ENCODE results near the gene TSC2. TPM values are rescaled to one million over a fixed set of nuclear protein-coding genes. Genes with fewer than 3 reads are reported as not detected.

Gene TSC2
- 130 and 139 TPM in 2 replicates for total RNA-seq

DNA sequence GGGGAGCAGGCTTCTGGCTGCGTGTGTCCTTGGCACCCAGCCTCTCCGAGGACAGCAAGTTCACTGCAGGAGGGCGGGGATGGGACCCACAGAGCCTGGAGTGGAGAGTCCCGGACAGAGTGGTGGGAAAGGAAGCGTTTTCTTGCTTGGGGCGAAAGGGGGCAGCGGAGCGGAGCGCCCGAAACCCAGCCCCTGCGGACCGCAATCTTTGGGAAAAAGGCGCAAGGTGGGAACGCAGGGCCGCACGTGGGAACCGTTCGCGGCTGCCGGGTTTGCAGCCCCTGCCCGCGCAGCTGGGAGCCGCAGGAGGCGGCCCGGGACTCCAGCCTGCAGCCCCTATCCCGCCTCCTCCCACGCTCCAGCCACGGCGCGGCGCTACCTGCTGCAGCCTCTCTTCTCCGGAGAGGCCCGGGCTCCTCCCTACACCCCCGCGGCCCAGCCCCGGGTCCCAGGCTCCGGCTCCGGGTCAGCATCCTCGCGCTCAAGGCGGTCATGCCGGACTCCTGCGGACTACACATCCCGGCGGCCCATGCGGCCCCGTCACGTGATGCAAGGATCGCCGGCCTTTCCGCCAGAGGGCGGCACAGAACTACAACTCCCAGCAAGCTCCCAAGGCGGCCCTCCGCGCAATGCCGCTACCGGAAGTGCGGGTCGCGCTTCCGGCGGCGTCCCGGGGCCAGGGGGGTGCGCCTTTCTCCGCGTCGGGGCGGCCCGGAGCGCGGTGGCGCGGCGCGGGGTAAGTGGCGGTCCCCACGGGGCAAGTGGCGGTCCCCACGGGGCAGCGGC, at the start of gene TSC2, which contains the start of gene NTHL1:
Gene TSC2 (plus strand): TSS at position 656 of the 786 bp plus-strand sequence. CDS start 631 bp downstream, outside the sequence.
Gene NTHL1 (minus strand): TSS at position 505 of the 786 bp plus-strand sequence. CDS start 11 bp downstream, at position 494.
- Mint-ChIP-seq H3K9me3 (no peaks in the 10 kb centered on the region), H3K27ac (peak within 1 kb of the TSS; percentile 66), H3K4me3 (peak within 1 kb of the TSS; percentile 89), H3K4me1 (peaks cover 24% of the 10 kb centered on the region), H3K27me3 (no peaks in the 10 kb centered on the region), H3K36me3 (ENCODE audit: low read depth) (peaks cover 21% of the 10 kb centered on the region)
- ATAC-seq (ENCODE audit: low read depth) (peak; percentile 95), DNase-seq (peak; percentile 93)
- no peak for TF ChIP-seq CTCF (IDR thresholded peaks at IDR 0.05)
- ChIA-PET POLR2A (interaction anchor here (0.6 to 1.9 kb wide), 14 partner anchors 10 to 485 kb away, joined by 3 to 30 read pairs (median 4); partner anchors contain the start of genes MLST8, NHERF2, RPS2 and TRAF7), CTCF (interaction anchor here (0.7 to 1.2 kb wide), 2 partner anchors 44 to 92 kb away, joined by 4 to 5 read pairs; no protein-coding TSS in a partner anchor)
- intact Hi-C loops (cut with micrococcal nuclease), result loop anchor here (1.0 to 5.0 kb wide), 5 partner anchors 24 to 158 kb away; partner anchors contain the start of genes MLST8, NDUFB10 and ZNF598

DNA sequence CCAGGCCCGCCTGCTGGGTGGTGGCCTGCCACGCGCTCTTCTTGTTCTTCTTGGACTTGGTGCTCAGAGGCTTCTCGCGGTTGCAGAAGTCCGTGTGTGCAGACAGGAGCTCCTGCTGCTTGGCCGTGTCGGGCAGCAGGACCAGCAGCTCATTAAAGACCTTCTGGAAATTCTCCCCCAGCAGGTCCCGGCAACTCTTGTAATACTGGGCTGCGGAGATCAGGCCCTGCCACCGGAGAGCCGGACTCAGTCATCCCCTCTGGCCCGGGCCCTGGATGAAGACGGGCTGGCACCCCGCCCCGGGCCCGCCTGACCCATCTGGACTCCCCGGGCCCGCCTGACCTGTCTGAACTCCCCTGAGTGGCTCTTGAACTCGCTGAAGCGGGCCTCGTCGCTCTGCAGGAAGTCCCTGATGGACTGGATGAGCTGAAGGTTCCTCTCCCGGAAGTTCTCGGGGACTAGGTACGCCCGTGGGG, 49.4 kb upstream of the TSC2 start:
- H3K36me3 Mint-ChIP-seq (ENCODE audit: low read depth), result peaks cover 47% of the 10 kb centered on the region
- ATAC-seq (ENCODE audit: low read depth), result no peak
- no peaks in the 10 kb centered on the region for H3K27me3 Mint-ChIP-seq
- intact Hi-C loops (cut with micrococcal nuclease), result no loop called here
- H3K9me3 Mint-ChIP-seq, result no peaks in the 10 kb centered on the region
- no peak for TF ChIP-seq CTCF (IDR thresholded peaks at IDR 0.05)
- ChIA-PET POLR2A (no interaction called here), CTCF (no interaction called here)
- H3K4me1 Mint-ChIP-seq, result peaks cover 8% of the 10 kb centered on the region
- DNase-seq, result no peak
- H3K4me3 Mint-ChIP-seq, result no peak overlapping the region
- no peak overlapping the region for H3K27ac Mint-ChIP-seq

GRCh38 chr16:1998852-1999801, 48.7 kb upstream of the TSC2 start:
- POLR2A ChIA-PET, result no interaction called here

GRCh38 chr16:1999866-2000514, 47.8 kb upstream of the TSC2 start:
- Mint-ChIP-seq H3K9me3 (no peaks in the 10 kb centered on the region), H3K4me3 (no peak overlapping the region), H3K27ac (no peak overlapping the region), H3K4me1 (peaks cover 6% of the 10 kb centered on the region), H3K36me3 (ENCODE audit: low read depth) (peaks cover 49% of the 10 kb centered on the region), H3K27me3 (no peaks in the 10 kb centered on the region)
- DNase-seq (no peak), ATAC-seq (ENCODE audit: low read depth) (no peak)
- TF ChIP-seq CTCF (IDR thresholded peaks at IDR 0.05), result no peak
- ChIA-PET CTCF (interaction anchor here (1.0 kb wide), 1 partner anchor 139 kb away, joined by 5 read pairs; no protein-coding TSS in a partner anchor), POLR2A (interaction anchor here (1.2 kb wide), 1 partner anchor 8 kb away, joined by 3 read pairs; no protein-coding TSS in a partner anchor)
- intact Hi-C loops (cut with micrococcal nuclease), result loop anchor here (5.0 kb wide), 1 partner anchor 502 kb away; no protein-coding TSS in a partner anchor

More at GRCh38 chr16:1998852-1999801, 48.7 kb upstream of the TSC2 start:
- Mint-ChIP-seq H3K9me3 (no peaks in the 10 kb centered on the region), H3K27me3 (no peaks in the 10 kb centered on the region), H3K4me1 (peaks cover 5% of the 10 kb centered on the region), H3K4me3 (no peak overlapping the region), H3K36me3 (ENCODE audit: low read depth) (peaks cover 47% of the 10 kb centered on the region), H3K27ac (no peak overlapping the region)
- no peak for TF ChIP-seq CTCF (IDR thresholded peaks at IDR 0.05)
- ATAC-seq (ENCODE audit: low read depth) (no peak), DNase-seq (no peak)
- intact Hi-C loops (cut with micrococcal nuclease), result no loop called here
- CTCF ChIA-PET, result no interaction called here
